GM12864 (cell line): ENCODE results near the gene INPP4B.

Experiments
- DNase-seq: peaks from one replicate; pipeline ENCODE4 v3.0.0-alpha.2; 2011; ENCODE audit warnings: low read depth
- H3K4me3 ChIP-seq: 2 replicates; pipeline ENCODE4 v1.5.1; 2011; ENCODE audit warnings: mild to moderate bottlenecking, low read depth, low read length, control low read depth
- CTCF ChIP-seq: IDR thresholded peaks from 2 replicates; pipeline ENCODE4 v1.5.1; 2011; ENCODE audit warnings: low read depth, mild to moderate bottlenecking, moderate library complexity, low read length, control low read depth, inconsistent platforms; ENCODE audit errors: missing control alignments

The INPP4B gene

GRCh38 chr4:142376204-142376603 is 469.9 kb downstream of the INPP4B start:
- DNase-seq = no peak
- H3K4me3 ChIP-seq = no peak overlapping the region
- TF ChIP-seq CTCF = no peak

GRCh38 chr4:142373610-142374009 is 472.5 kb downstream of the INPP4B start:
- TF ChIP-seq CTCF = no peak
- no peak overlapping the region for H3K4me3 ChIP-seq
- DNase-seq = no peak

- no peak for TF ChIP-seq CTCF
- no peak overlapping the region for H3K4me3 ChIP-seq
Measured at GRCh38 chr4:142372530-142373260, 473.4 kb downstream of the INPP4B start.

GRCh38 chr4:142369141-142369540 is 477.0 kb downstream of the INPP4B start:
- no peak for DNase-seq
- no peak overlapping the region for H3K4me3 ChIP-seq
- no peak for TF ChIP-seq CTCF

More at GRCh38 chr4:142372530-142373260, 473.4 kb downstream of the INPP4B start:
- DNase-seq = no peak

GRCh38 chr4:142367418-142368180 is 478.5 kb downstream of the INPP4B start:
- no peak for DNase-seq
- no peak overlapping the region for H3K4me3 ChIP-seq
- TF ChIP-seq CTCF = no peak

- no peak for DNase-seq
- no peak overlapping the region for H3K4me3 ChIP-seq
- no peak for TF ChIP-seq CTCF
Measured at GRCh38 chr4:142366769-142367181, 479.3 kb downstream of the INPP4B start.
